ENCODE measurements around the gene HSPB9. TPM values are rescaled to one million over a fixed set of nuclear protein-coding genes. Genes with fewer than 3 reads are reported as not detected.
A peak's percentile ranks its signal among the peaks of the same experiment; 100 is the strongest.

Gene HSPB9
- total and polyA plus RNA-seq, 2 of the 8 experiments (the other 6 are each of a cell fraction or from before 2014, with no cell fraction given): 0.27 to 0.30 TPM

DNA sequence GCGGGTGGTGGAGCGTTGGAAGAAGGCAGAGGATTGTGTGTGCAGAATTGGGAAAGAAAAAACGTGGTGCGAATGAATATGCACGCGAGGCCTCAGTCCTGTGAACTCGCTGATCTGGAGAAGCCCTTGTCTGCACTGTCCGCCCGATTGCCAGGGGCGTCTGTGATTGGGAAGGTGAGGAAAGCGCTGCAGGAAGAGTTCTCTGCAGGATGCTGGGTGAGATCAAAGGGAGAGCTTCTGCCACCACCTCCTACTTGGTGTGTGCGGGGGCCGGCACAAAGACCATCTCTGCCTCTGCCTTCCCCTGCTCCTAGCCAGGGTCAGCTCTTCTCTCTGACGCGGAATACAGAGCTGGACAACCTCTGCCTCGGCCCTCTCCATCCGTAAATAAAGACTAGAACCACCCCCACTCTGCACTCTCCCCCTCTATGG, 33.0 kb downstream of the HSPB9 start:
- FAIRE-seq (no peak), DNase-seq (ENCODE audit: low read depth in 1 of 2, low spot score in 2 of 2) (no peak)
- H3K9ac ChIP-seq (replicated peaks in 1 of 4; ENCODE audit: extremely low read depth in 1 of 4, low read depth in 3 of 4, low read length in 3 of 4): peak overlapping the region in 2 of 4 experiments; percentile 44 to 73; a peak in 3 of 7 replicates
- H3K56ac ChIP-seq (replicated peaks; ENCODE audit: insufficient read length, low read depth, low read length): no peak overlapping the region
- 0 out of 8 replicates have a peak, but pooled peaks cover 0 to 3% (median 0%) of the 10 kb centered on the region in 4 experiments for H3K36me3 ChIP-seq (ENCODE audit: control insufficient read depth in 2 of 4, insufficient read depth in 4 of 4, low read length in 3 of 4)
- H3K4me2 ChIP-seq (ENCODE audit: insufficient read depth in 1 of 2, low read depth in 2 of 2, low read length in 2 of 2): peak overlapping the region; percentile 82 to 100
- H2BK15ac ChIP-seq (ENCODE audit: low read length): peak overlapping the region; percentile 29; the same call in 1 of the 2 replicates
- H3K27me3 ChIP-seq (replicated peaks in 1 of 4; ENCODE audit: control insufficient read depth in 3 of 4, extremely low read depth in 1 of 4, insufficient read depth in 3 of 4, low read length in 3 of 4): no peaks in the 10 kb centered on the region
- 34% methylated on average over 17 of the region's 17 CpGs; no CpG with 5 or more reads in 1 of the 2 experiments for WGBS, 2 experiments (ENCODE audit: extremely low coverage in 1 of 2, insufficient coverage in 1 of 2, insufficient read length in 1 of 2, insufficient replicate concordance in 2 of 2, low coverage in 1 of 2, low lambda C conversion rate in 2 of 2, missing lambda C conversion rate in 1 of 2)
- no peak overlapping the region for H2BK20ac ChIP-seq (ENCODE audit: low read length)
- H3K4me3 ChIP-seq (ENCODE audit: extremely low read depth in 1 of 4, insufficient read depth in 2 of 4, low read depth in 3 of 4, low read length in 4 of 4): peak overlapping the region; percentile 39 to 93 (median 48)
- H4K8ac ChIP-seq (ENCODE audit: extremely low read depth, insufficient read depth, low read length): peak overlapping the region; percentile 91; the same call in 1 of the 2 replicates
- H3K4me1 ChIP-seq (replicated peaks in 1 of 4; ENCODE audit: control insufficient read depth in 3 of 4, insufficient read depth in 4 of 4, low read length in 3 of 4): peaks cover 6 to 18% (median 7%) of the 10 kb centered on the region in 4 experiments; a peak in 4 of 7 replicates
- no peaks in the 10 kb centered on the region for H3K9me3 ChIP-seq (ENCODE audit: insufficient read depth in 2 of 2, low read depth in 1 of 2, low read length in 1 of 2)
- H3K27ac ChIP-seq (ENCODE audit: low read depth, low read length): no peak overlapping the region
- no peak overlapping the region for H2AK5ac ChIP-seq (ENCODE audit: low read depth, low read length)
- H3K23ac ChIP-seq (ENCODE audit: insufficient read length): no peak overlapping the region
- no peak overlapping the region for H4K5ac ChIP-seq (ENCODE audit: insufficient read length, low read depth, low read length)
- H2AFZ ChIP-seq (ENCODE audit: low read length): peak overlapping the region; percentile 81; the same call in 1 of the 2 replicates
- ChIA-PET CTCF (ENCODE audit: partially characterized antibody) (interaction anchor here (0.7 to 2.1 kb wide), 6 partner anchors 9 to 36 kb away, joined by 3 to 9 read pairs (median 5); no protein-coding TSS in a partner anchor), POLR2A (ENCODE audit: partially characterized antibody) (interaction anchor here (0.6 to 1.5 kb wide), 5 partner anchors 15 to 411 kb away, joined by 3 to 6 read pairs (median 3); partner anchors contain the start of genes HSPB9 and KCNH4)
- peak overlapping the region; percentile 36 for H3K18ac ChIP-seq (ENCODE audit: extremely low read depth, low read length)
- H2BK5ac ChIP-seq (ENCODE audit: low read depth, low read length): peak overlapping the region; percentile 44; the same call in 1 of the 2 replicates
- peaks cover 0 to 9% of the 10 kb centered on the region in 2 experiments for H4K20me1 ChIP-seq (replicated peaks in 1 of 2; ENCODE audit: control insufficient read depth in 1 of 2, insufficient read depth in 2 of 2, low read length in 2 of 2)
- peaks cover 12 to 32% of the 10 kb centered on the region in 2 experiments for H3K79me2 ChIP-seq (ENCODE audit: control insufficient read depth in 1 of 2, insufficient read depth in 2 of 2, low read length in 2 of 2)
- no peak overlapping the region for H2BK120ac ChIP-seq (replicated peaks; ENCODE audit: low read depth, low read length)
- peaks cover 15% of the 10 kb centered on the region for H3K23me2 ChIP-seq (ENCODE audit: low read depth, low read length)
- H4K91ac ChIP-seq (replicated peaks; ENCODE audit: insufficient read length, low read length): peak overlapping the region; percentile 11
- H3K4ac ChIP-seq (replicated peaks; ENCODE audit: insufficient read length, low read depth, low read length): no peak overlapping the region
- H2BK12ac ChIP-seq (ENCODE audit: low read depth, low read length): no peak overlapping the region
- no peak overlapping the region for H3K14ac ChIP-seq (ENCODE audit: insufficient read length)
- H3K79me1 ChIP-seq (ENCODE audit: low read depth, low read length): peaks cover 5% of the 10 kb centered on the region
- TF ChIP-seq FOSL1 (IDR thresholded peaks at IDR 0.05; ENCODE audit: insufficient read depth, low read depth, low read length) (no peak), NRF1 (IDR thresholded peaks at IDR 0.05; ENCODE audit: low read depth, low read length) (no peak), POLR2AphosphoS5 (IDR thresholded peaks at IDR 0.05; ENCODE audit: low read depth, low read length) (no peak), ZNF274 (IDR thresholded peaks at IDR 0.05; ENCODE audit: borderline replicate concordance, extremely low read depth, low read length) (no peak), CBX5 (IDR thresholded peaks at IDR 0.05; ENCODE audit: low read depth, low read length) (no peak)
- TF ChIP-seq, protein P1, sequence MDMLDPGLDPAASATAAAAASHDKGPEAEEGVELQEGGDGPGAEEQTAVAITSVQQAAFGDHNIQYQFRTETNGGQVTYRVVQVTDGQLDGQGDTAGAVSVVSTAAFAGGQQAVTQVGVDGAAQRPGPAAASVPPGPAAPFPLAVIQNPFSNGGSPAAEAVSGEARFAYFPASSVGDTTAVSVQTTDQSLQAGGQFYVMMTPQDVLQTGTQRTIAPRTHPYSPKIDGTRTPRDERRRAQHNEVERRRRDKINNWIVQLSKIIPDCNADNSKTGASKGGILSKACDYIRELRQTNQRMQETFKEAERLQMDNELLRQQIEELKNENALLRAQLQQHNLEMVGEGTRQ (IDR thresholded peaks at IDR 0.05; ENCODE audit: low read length): no peak

Measured in H1 (cell line).